ENCODE results near the gene C2orf68.
A peak's percentile ranks its signal among the peaks of the same experiment; 100 is the strongest.
"Not testable (repeated sequence)": the region's sequence is repeated elsewhere in the genome, so short reads cannot be mapped to it uniquely, and the experiment has no call there.

The C2orf68 gene

GRCh38 chr2:85560812-85561279 lies 51.0 kb downstream of the C2orf68 start:
- no peaks in the 10 kb centered on the region for H3K36me3 ChIP-seq (ENCODE audit: control insufficient read depth, insufficient read depth, low read length)
- peak overlapping the region; percentile 78 for H3K27ac ChIP-seq (ENCODE audit: low read depth, low read length)
- H3K4me3 ChIP-seq (ENCODE audit: low read length): peak overlapping the region; percentile 89
- no peak overlapping the region for H3K9ac ChIP-seq (ENCODE audit: low read length)
- H3K27me3 ChIP-seq (ENCODE audit: control insufficient read depth, insufficient read depth, low read length): no peaks in the 10 kb centered on the region
- H3K4me1 ChIP-seq (ENCODE audit: control insufficient read depth, insufficient read depth, low read length): peaks cover 3% of the 10 kb centered on the region

GRCh38 chr2:85560403-85560726 lies 51.5 kb downstream of the C2orf68 start:
- H3K9ac ChIP-seq (ENCODE audit: low read length); H3K4me1 ChIP-seq (ENCODE audit: control insufficient read depth, insufficient read depth, low read length); H3K27me3 ChIP-seq (ENCODE audit: control insufficient read depth, insufficient read depth, low read length); H3K27ac ChIP-seq (ENCODE audit: low read depth, low read length); H3K36me3 ChIP-seq (ENCODE audit: control insufficient read depth, insufficient read depth, low read length): not testable (repeated sequence)
- peak overlapping the region; percentile 89 for H3K4me3 ChIP-seq (ENCODE audit: low read length)

GRCh38 chr2:85558160-85558559 lies 53.7 kb downstream of the C2orf68 start:
- H3K4me1 ChIP-seq (ENCODE audit: control insufficient read depth, insufficient read depth, low read length): peaks cover 3% of the 10 kb centered on the region
- H3K27ac ChIP-seq (ENCODE audit: low read depth, low read length): no peak overlapping the region
- no peak overlapping the region for H3K4me3 ChIP-seq (ENCODE audit: low read length)
- no peak overlapping the region for H3K9ac ChIP-seq (ENCODE audit: low read length)
- peaks cover 16% of the 10 kb centered on the region for H3K36me3 ChIP-seq (ENCODE audit: control insufficient read depth, insufficient read depth, low read length)
- H3K27me3 ChIP-seq (ENCODE audit: control insufficient read depth, insufficient read depth, low read length): no peaks in the 10 kb centered on the region

- Histone ChIP-seq H3K27me3 (ENCODE audit: control insufficient read depth, insufficient read depth, low read length) (no peaks in the 10 kb centered on the region), H3K4me3 (ENCODE audit: low read length) (no peak overlapping the region), H3K9ac (ENCODE audit: low read length) (no peak overlapping the region), H3K27ac (ENCODE audit: low read depth, low read length) (no peak overlapping the region), H3K36me3 (ENCODE audit: control insufficient read depth, insufficient read depth, low read length) (peaks cover 24% of the 10 kb centered on the region), H3K4me1 (ENCODE audit: control insufficient read depth, insufficient read depth, low read length) (peaks cover 3% of the 10 kb centered on the region)
These were observed 54.7 kb downstream of the C2orf68 start for GRCh38 chr2:85557130-85557529.
